ENCODE results near the gene MANSC1. TPM values are rescaled to one million over a fixed set of nuclear protein-coding genes. Genes with fewer than 3 reads are reported as not detected.

Gene MANSC1
- total RNA-seq, 1 experiment from 2014 or later: 9.1 TPM

- H4K20me1 ChIP-seq (ENCODE audit: control insufficient read depth, insufficient read depth, insufficient read length): no peaks in the 10 kb centered on the region
- H3K27me3 Mint-ChIP-seq (ENCODE audit: low read depth): no peaks in the 10 kb centered on the region; the same call in 1 of the 2 replicates
- no peak overlapping the region for H3K23ac ChIP-seq (ENCODE audit: insufficient read length, low read depth, low read length)
- H3K4me2 ChIP-seq (ENCODE audit: insufficient read depth, insufficient read length, low read length): no peak overlapping the region
- H3K56ac ChIP-seq (ENCODE audit: insufficient read length, low read depth, low read length): no peak overlapping the region
- no peak overlapping the region for H3K14ac ChIP-seq (ENCODE audit: insufficient read depth, low read length)
- H3K9ac ChIP-seq (ENCODE audit: extremely low read depth, insufficient read length, low read length): no peak overlapping the region
- WGBS (ENCODE audit: extremely low coverage, insufficient read length, low lambda C conversion rate): no CpG with 5 or more reads among the region's 4 CpGs
- TF ChIP-seq CTCF (conservative IDR thresholded peaks at IDR 0.05): no peak
- H2BK20ac ChIP-seq (ENCODE audit: low read depth, low read length, poor library complexity, severe bottlenecking): no peak overlapping the region
- H3K9me3 ChIP-seq (ENCODE audit: control insufficient read depth, low read depth, low read length): no peaks in the 10 kb centered on the region
- H3K4me3 Mint-ChIP-seq: no peak overlapping the region
- peaks cover 2% of the 10 kb centered on the region; the same call in 1 of the 2 replicates for H3K4me1 ChIP-seq (ENCODE audit: insufficient read depth, low read length)
- no peak overlapping the region for H2BK120ac ChIP-seq (ENCODE audit: low read depth, low read length, poor library complexity, severe bottlenecking)
- no peaks in the 10 kb centered on the region for H3K9me3 Mint-ChIP-seq
- no peak overlapping the region for H3K27ac ChIP-seq (ENCODE audit: insufficient read length, low read depth, low read length)
- no peak overlapping the region for H2AK5ac ChIP-seq (ENCODE audit: insufficient read length, low read length)
- no peak overlapping the region for H4K91ac ChIP-seq (ENCODE audit: insufficient read length, low read depth, low read length)
- H3K27me3 ChIP-seq (ENCODE audit: insufficient read depth, low read length): no peaks in the 10 kb centered on the region
- no peak overlapping the region for H2BK12ac ChIP-seq (ENCODE audit: insufficient read length, low read depth, low read length)
- H3T11ph ChIP-seq (ENCODE audit: low read length): no peak overlapping the region
- no peaks in the 10 kb centered on the region for H3K23me2 ChIP-seq (ENCODE audit: insufficient read length, low read depth, low read length, poor library complexity, severe bottlenecking)
- H3K4ac ChIP-seq (ENCODE audit: low read depth, low read length): no peak overlapping the region
- H3K18ac ChIP-seq (ENCODE audit: insufficient read length, low read depth, low read length): no peak overlapping the region
- no peaks in the 10 kb centered on the region for H3K79me2 ChIP-seq (ENCODE audit: insufficient read depth, low read length)
- no peak for DNase-seq
- no peak overlapping the region for H3K27ac Mint-ChIP-seq
- no peak overlapping the region for H4K8ac ChIP-seq (replicated peaks; ENCODE audit: insufficient read length, low read depth, low read length)
- H3K36me3 Mint-ChIP-seq (ENCODE audit: insufficient read depth in 1 of 3, low read depth in 3 of 3): no peaks in the 10 kb centered on the region; a peak in 2 of 7 replicates
- no peak overlapping the region for H2BK5ac ChIP-seq (ENCODE audit: insufficient read length, low read length)
- H3K4me1 Mint-ChIP-seq: peaks cover 0 to 9% of the 10 kb centered on the region in 2 experiments; a peak in 3 of 4 replicates
- H4K5ac ChIP-seq (ENCODE audit: insufficient read length, low read depth, low read length): no peak overlapping the region
- H3K79me1 ChIP-seq (ENCODE audit: insufficient read depth, low read depth, low read length, poor library complexity, severe bottlenecking): no peaks in the 10 kb centered on the region
- no peak overlapping the region for H2BK15ac ChIP-seq (ENCODE audit: low read depth, low read length)
- no peak overlapping the region for H2AFZ ChIP-seq (ENCODE audit: low read length)
These were observed 15.9 kb upstream of the MANSC1 start for GRCh38 chr12:12365931-12366431.
